T-helper 1 cell (primary cell): ENCODE data around the gene PIGH.

Experiments used
- DNase-seq, 5 donors: peaks; one replicate each; pipeline ENCODE4 v3.0.0-alpha.2; 2012 to 2020

Gene PIGH

DNA sequence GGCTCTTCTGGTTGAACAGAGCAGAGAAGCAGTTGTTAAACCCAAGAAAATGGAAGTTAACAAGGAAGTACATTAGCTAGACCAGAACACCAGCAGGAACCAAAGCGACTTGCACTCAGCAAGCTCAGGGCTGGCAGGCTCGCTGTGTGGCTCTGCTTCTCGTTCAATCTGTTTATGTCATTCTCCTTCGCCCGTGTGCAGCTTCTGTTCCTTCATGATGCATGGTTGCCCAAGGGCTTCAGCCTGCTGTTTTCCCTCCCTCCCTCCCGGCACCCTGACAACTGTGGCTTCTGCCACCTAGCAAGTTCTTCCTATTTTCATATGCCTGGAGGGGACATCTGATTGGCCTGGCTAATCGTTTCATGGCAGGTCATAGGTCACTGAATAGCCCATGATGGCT, 25.3 kb downstream of the PIGH start:
- no peak for DNase-seq

DNA sequence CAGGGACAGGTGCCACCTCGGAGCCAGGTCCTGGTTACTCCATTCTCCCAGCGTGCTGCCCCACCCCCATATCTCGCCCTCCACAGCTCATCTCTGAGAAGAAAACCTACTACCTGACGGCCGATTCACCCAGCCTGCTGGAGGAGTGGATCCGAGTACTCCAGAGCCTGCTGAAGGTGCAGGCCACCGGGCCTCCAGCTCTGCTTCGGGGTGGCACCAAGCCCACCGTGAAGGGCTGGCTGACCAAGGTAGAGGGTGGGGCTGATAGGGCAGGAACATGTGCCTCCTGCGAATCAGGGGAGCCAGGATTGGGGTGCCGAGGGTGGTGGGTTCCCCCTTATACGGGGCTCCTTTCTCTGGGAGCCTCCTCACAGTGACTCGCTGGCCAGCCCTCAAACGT, 25.9 kb downstream of the PIGH start:
- no peak for DNase-seq

DNA sequence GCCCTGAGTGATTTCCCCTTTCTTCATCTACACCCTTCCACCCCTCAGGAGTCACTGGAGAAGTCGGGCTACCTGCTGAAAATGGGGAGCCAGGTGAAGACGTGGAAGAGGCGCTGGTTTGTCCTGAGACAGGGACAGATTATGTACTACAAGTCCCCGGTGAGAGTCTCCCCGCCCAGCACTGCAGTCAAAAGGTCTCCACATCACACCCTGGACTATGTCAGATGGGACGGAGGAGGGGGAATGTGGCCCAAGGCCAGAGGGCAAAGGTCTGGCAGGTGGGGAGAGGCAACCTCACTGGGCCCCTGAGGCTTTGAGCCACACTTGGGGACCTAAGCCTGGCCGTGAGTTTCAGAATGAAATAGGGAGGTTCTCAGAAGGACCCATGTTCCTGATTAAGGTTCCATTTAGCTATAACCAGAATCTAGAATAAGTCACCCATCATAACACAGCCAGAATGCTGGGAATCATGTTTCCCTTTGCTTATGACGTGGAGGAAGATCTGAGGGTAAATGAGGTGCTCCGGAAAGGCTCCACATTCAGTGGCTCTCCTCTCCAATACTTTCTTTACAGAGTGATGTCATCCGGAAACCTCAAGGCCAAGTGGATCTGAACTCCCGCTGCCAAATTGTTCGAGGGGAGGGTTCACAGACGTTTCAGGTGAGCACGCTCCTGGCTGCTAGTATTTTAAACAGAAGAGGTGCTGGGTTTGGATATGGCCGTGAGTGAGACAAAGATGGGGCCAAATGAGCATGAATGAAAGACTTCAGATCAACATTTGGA, 26.6 kb downstream of the PIGH start:
- no peak for DNase-seq

DNA sequence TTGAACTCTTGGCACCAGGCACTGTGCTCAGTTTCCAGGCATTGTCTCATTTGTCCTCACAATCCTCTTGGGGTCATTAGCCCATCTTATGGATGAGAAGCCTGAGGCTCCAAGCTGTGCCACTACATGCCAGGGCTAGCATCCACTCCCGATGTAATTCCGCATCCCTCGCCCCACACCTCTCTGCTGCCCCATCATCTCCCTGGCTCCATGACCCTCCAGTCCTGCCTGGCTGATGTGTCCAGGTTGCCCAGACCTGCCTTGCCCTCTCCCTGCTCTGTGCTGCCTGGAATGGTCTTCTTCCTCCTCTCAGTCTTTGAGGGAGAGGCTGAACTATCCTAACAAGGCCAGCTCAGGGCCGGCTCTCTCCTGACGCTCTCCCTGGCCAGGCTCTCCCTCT, 27.5 kb downstream of the PIGH start:
- DNase-seq: no peak

DNA sequence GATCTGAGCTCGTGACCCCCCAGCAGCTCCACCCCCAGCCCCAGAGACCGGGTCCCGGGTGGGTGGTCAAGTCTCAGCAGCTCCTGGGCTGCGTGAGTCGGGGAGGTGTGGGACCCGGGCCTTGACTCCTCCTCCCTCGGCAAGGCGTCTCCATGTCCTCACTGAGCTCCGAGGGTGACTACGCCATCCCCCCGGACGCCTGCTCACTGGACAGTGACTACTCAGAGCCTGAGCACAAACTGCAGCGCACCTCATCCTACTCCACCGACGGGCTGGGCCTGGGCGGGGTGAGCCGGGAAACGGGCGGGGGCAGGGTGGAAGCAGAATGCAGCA, 28.1 kb downstream of the PIGH start:
- DNase-seq: peak in 1 of 5 donors; percentile 5

DNA sequence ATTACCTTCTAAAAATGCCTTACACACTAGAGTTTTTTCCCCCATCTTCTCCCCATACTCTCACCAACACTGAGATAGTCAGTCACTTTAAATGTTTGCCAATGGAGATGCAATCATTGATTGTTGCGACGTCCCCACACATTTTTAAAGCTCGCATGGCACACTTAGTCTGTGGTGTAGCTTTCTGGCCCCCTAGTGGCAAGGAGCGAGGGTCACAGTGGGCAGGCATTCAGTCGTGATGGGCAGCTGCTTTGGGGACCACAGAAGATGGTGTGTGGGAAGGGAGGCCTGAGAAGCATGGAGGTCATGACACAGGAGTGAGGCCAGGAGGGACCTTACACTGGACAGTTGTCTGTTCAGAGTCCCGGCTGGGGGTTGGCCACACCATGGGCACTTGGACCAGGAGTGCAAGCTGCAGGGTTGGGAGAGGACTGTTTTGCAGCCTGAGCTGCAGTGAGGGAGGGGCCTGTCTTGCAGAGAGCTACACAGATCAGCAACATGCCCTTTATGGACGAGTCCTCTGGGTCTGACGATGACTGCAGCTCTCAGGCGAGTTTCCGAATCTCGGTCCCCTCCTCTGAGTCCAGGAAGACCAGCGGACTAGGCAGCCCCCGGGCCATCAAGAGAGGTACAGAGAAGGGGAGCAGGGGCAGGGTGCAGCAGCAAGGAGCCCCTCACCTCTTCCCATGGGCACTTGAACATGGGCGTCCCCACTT, 28.6 kb downstream of the PIGH start:
- peak; percentile 29 to 63 (median 46) for DNase-seq

DNA sequence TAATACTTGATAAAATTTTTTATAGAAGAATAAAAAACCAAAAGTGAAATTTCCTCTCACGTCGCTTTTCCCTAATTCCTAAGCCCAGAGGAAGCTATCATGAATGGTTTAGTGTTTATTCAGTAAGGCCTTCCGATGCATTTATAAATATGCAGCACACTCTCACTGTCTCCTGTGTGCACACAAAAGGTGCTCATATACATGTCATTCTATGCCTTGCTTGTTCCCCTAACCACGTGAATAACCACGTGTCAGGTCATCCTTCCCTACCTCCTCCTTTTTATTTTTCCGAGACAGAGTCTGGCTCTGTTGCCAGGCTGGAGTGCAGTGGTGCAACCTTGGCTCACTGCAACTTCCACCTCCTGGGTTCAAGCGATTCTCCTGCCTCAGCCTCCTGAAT, 29.6 kb downstream of the PIGH start:
- DNase-seq: no peak

DNA sequence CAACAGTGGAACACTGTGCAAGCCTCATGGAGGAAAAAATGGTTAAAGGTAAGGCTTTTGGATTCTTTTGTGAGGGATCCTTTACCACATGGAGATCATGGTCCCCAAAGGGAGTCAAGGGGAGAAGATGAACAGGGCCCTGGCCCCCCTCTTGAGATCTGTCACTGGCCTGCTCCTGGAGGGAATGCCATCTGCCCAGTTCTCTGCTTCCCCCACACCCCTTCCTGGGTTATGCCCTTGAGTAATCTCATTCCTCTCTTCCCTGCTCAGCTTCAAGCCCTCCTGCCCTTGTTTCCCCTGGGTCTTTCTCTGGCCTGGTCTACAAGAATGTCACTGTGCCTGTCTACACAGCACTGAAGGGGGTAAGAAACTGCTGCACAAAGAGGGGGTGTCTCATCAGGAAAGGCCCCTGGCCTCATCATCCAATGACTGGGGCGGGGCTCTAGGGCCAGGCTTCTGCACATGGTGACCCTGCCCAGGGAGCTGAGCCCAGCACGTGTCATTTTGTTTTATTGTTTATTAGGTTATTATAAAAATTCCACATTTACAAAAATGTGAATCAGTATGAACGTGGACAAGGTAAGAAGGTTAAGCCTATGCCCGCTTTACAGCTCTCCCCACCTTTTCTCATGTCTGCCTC, 30.3 kb downstream of the PIGH start:
- DNase-seq: no peak

DNA sequence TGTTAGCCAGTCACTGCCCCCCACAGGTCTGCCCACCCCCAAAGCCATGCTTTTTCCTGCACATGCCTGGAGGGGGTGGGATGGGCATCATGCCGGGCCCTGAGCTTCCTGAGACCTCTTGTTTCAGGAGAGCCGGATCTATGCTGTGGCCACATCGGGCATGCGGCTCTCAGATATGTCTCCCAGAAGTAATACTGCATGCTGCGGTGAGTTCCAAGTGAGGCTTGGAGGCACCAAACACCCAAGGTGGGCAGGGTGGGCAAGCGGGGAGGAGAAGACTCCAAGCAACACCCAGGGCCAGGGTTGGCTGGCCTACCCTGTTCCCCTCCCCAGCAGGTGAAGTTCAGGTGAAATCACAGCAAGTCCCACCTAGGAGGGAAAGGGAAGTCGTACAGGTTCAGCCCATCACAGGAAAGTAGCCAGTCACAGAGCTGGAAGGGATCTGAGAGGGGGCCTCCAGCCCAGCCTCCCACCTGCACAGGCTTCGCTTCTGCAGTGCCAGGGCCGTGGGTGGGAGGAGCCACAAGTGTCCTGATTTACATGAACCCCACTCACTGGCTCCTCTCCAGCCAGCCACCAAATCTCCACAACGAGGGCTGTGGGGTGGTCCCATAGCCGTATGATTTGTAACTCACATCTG, 30.9 kb downstream of the PIGH start:
- DNase-seq: no peak

DNA sequence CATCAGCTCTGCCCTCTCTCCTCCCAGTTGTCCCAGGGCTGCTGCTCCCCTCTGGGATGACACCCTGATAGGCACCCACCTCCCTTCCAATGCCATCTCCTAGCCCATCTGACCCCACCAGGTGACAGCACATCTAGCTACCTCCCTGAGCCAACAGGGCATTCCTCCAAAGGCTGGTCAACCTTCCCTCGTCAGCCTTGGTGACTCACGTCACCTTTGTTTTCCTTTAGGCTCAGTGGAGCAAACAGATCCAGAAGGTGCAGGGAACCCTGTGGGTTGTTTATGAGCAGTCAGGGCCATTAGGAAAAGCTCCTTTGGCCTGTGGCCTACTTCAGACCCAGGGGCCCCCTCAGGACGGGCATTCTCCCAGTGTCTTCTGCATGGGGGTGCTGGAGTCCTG, 32.4 kb downstream of the PIGH start:
- DNase-seq: no peak

DNA sequence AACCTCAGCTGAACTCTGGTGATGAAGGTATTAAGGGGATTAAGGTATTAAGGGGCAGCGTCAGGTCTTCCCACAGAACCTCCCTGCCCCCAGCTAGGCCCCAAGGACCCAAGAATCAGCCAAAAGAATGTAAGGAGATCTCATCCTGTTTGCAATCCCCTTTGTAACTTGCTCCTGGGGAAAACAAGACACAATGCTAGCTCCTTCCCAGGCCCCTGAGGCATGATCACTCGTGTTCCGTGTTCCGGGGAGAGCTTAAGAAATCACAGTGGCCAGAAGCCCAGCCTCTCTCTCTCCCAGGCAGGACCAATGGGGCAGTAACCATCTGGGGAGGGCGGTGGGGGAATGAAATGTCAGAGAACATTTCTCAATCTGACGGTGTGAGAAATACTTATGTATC, 33.2 kb downstream of the PIGH start:
- DNase-seq: no peak

DNA sequence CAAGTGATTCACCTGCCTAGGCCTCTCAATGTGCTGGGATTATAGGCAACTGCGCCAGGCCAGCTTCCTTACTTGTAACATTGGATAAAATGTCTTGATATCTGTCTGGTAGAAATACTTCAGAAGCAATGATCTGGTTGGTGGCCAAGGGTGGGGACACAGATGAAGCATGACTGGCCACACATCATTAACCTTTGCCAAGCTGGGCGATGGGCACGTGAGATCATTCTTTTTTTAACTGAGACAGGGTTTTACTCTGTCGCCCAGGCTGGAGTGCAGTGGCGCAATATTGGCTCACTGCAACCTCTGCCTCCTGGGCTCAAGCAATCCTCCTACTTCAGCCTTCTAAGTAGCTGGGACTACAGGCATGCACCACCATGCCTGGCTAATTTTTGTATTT, 35.8 kb downstream of the PIGH start:
- DNase-seq: no peak

DNA sequence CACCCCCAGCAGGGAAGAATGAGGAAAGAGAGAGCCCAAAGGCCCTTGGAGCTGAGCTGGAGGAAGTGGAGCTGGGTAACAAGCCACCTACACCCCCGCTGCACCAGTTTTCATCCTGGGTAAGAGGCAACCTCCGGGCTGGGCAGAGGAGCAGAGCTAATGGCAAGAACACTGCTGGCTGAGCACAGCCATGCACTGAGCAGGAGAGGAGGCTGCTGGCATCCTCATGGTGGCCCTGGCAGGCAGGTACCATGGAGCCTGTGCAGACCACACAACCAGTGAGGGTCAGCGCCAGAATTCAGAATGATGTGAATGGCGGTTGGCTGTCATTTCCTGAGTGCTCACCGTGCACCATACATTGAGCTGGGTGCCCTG, 37.3 kb downstream of the PIGH start:
- no peak for DNase-seq

DNA sequence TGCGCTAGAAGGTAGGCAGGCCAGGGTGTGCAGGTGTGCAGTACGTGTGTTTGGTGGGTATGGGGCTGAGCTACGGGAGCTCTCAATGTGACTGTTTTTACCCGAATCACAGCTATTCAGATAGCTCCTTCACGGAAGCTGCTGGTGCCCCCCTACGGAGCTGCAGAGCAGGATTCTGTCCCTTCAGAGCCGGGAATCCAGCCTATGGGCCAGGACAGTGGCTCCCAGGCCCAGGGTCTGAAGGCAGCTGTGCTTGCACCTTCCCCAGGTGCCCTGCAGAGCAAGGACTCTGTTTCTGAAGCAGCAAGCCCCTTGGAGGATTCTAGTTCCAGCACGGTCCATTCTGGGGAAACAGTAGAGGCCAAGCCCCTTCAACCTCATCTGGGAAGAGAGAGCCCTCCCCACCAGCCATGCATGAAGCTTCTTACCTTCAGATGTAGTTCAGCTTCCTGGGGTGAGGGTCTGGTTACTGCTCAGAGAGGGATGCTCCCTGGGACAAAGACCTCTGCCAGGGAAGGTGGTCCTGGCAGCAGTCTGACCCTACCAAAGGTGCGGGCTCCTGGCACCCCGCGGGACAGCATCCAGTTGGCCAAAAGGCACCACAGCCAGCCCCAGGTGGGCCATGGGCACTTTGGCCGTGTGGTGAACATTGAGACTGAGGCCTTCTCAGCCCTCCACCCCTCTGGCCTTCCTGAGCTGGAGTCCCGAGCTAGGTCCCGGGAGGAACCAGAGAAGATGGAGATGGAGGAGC, 37.9 kb downstream of the PIGH start:
- DNase-seq: no peak

DNA sequence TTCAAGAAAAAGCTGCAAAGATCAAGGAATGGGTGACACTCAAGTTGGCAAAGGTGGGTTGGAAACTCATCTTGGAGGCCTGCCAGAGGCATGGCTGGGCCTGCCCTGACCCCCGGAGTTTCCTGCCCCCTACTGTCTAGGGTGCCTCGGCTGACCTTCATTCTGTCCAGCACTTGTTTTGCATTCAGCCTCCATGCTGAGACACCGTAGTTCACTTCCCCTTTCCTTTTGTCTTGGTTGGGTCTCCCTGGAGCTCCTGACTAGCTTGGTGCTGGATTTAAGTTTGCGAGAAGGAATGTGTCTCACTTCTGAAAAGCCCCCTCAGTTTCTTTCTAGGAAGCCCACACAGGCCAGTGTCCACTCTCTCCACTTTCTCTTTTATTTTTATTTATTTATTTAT, 40.4 kb downstream of the PIGH start:
- DNase-seq: no peak

DNA sequence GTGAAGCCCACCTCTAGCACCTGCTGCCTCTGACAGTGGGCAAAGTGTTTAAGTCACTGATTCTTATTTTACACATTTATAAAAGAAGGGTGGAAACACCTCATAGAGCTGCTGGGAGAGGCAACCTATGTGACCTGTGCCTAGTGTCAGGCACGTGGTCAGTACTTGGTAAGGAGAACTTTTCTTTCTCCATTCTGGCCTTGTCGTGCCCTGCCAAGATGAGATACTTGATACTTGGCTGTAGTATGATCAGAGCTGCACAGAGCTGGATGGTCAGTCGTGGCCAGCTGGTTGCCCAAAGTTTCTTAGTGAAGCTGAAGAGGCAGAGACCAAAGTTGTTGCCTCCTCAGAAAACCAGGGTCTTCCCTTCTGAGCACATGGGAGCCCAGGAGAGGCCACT, 42.4 kb downstream of the PIGH start:
- no peak for DNase-seq

DNA sequence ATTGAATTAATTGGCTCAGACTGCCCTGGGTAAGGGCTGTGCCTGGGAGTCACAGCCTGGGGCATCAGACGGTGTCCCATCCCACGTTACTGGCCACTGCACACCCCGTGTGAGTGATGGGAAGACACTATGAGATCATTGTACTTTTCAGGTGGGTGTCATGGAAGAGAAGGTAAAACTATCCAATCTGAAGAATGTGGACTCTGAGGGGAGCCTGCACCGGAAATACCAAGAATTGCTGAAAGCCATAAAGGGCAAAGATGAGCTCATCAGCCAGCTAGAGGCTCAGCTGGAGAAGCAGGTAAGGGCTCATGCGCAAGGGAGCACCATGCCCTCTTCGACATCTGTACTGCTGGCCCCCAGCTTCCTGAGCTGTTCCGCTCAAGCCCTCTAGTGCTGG, 43.0 kb downstream of the PIGH start:
- no peak for DNase-seq

DNA sequence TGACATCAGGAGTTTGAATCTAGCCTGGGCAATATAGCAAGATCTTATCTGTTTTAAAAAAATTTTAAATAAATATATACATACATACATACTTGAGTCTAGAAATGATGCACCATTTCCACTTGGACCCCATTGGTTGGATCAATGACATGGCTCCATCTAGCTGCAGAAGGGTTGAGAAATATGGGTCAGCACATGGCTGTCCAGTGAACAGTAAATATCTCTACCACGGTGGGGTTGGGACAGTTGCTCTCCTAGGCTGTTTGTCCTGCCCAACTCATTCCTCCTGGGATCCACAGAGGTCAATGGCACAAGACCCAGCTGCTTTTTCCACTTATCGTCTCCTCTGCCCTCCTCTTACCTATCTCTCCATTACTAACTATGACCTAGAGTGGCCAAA, 43.4 kb downstream of the PIGH start:
- no peak for DNase-seq

DNA sequence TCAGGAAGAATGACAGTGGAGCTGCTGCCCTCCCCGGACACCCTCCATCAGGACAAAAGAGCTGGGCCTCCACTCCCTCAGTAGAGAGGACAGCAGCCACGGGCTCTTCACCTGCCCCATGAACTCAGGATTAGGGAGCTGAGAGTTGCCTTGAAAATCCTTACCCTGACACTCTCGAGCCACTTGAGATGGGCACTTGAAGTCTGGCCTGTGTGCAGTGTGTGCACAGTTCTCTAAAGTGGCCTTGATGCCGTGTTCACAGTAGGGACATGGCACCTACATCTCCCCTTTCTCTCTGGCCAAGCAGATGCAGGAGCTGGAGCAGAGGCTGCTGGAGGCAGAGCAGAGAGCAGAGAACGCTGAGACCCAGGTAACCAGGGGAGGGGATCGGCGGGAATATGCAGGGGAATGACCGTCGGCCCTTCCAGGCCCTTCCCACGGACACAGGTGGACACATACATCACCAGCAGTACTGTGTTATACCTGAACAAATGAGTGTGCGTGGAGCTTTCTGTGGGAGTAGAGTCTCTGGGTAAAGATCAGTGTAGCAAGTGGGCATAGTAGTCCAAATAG, 44.5 kb downstream of the PIGH start:
- DNase-seq: no peak

DNA sequence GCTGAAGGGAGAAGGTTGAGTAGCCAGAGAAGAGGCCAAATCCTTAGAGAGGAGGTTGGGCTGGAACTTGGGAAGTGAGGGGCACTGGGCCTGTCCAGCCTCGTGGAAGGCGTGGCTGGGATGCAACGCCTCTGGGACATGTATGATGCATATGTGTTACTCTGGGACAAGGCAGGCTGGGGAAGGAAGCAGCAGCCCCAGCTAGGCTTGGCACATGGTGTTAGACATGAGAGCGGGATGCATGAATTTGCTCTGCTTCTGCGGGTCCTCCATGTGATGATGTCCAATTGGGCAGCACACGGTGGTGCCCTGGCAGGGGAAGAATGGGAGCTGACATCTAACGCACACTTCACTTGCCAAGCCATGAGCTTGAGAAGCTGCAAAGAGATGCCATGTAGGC, 45.7 kb downstream of the PIGH start:
- DNase-seq: no peak

DNA sequence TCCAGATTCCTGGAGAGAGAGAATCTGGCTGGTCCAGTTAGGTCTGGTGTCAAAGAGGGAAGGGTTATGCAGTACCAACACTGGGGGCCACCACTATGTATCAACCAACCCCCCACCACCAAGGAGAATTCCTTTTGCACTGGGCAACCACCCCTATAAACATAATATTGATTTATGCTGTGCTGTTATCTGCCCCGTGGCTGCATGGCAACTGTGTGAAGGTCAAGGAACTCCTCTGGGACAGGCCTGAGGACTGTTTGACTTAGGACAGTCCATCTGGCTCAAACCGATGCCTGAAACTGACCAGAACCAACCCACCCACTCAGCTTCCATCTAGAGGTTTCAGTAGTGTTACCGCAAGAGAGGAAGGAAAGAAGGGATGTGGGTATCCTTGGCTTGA, 46.5 kb downstream of the PIGH start:
- DNase-seq: no peak

DNA sequence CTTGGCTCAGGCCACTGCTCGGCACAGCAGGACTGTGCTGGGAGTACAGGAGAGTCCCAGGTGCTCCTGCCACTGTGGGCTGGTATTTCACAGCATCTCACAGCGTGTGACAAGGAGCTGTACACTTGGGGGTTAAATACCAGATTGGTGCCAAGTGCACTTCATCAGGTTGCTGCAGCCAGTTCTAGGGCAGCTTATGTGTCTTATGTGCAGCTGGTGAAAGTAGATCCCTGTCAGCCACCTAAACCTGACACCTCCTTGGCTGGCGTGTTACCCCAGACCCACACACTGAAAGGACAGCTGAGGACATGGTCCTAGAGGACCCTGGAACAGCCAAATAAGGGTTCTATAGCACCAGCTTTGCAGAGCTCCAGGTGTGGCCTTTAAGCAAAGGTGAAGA, 48.1 kb downstream of the PIGH start:
- no peak for DNase-seq

DNA sequence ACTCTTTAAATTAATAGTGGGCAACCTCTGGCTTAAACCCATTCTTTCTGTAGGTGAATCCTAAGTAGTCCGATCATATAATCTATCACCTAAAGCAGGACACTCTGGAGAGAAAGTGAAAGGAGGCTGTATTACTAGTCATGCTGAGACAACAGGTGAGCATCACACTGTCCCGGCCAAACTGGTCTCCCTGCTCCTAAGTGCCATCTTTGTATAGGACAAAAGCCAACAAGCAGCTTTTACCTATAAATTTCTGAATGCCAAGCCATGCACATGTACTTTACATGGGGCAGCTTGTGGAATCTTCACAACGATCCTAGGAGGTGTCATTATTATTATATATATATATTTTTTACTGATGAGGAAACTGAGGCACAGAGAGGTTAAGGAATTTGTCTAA, 48.9 kb downstream of the PIGH start:
- no peak for DNase-seq
